Bronchial epithelial cell (primary cell): Measurements from ENCODE around the gene EVPLL. TPM values are rescaled to one million over a fixed set of nuclear protein-coding genes. Genes with fewer than 3 reads are reported as not detected.

Experiments
- DNase-seq: peaks from one replicate; pipeline ENCODE4 v3.0.0-alpha.2; 2010; ENCODE audit warnings: low read depth
- FAIRE-seq: peaks from 2 replicates; lab custom pipeline; 2011; peaks lifted over from hg19 to GRCh38; lab: Jason Lieb, UNC
- H3K27me3 ChIP-seq: 2 replicates; pipeline ENCODE4 v1.5.1; 2011; ENCODE audit warnings: low read length; ENCODE audit not compliant: control insufficient read depth, insufficient read depth
- H3K36me3 ChIP-seq: 2 replicates; pipeline ENCODE4 v1.5.1; 2011; ENCODE audit warnings: low read length; ENCODE audit not compliant: control insufficient read depth, insufficient read depth
- H3K4me3 ChIP-seq: 2 replicates; pipeline ENCODE4 v1.5.1; 2011; ENCODE audit warnings: mild to moderate bottlenecking, low read depth, low read length, control low read depth
- CTCF ChIP-seq: IDR thresholded peaks from 2 replicates; pipeline ENCODE4 v1.5.1; 2011; ENCODE audit warnings: mild to moderate bottlenecking, moderate library complexity, low read length, control low read depth, inconsistent platforms; ENCODE audit not compliant: insufficient read depth, severe bottlenecking
- total RNA-seq: library from RNA; depleted of rRNA; stranded (reverse); fragments of >200 nt; gene quantifications from 2 replicates; pipeline ENCODE4 v1.2.1, GENCODE V29; 2014

Gene EVPLL
- total RNA-seq, 1 donor from 2014 or later: 10.3 TPM

- TF ChIP-seq CTCF: no peak
- no peak overlapping the region for H3K4me3 ChIP-seq
- no peak for FAIRE-seq
Observed at GRCh38 chr17:18344021-18344420, 33.6 kb upstream of the EVPLL start.

GRCh38 chr17:18353541-18353940 lies 24.0 kb upstream of the EVPLL start:
- Histone ChIP-seq H3K4me3 (no peak overlapping the region), H3K36me3 (peaks cover 7% of the 10 kb centered on the region), H3K27me3 (no peaks in the 10 kb centered on the region)
- FAIRE-seq: no peak
- TF ChIP-seq CTCF: no peak
- DNase-seq: no peak

More at GRCh38 chr17:18344021-18344420, 33.6 kb upstream of the EVPLL start:
- Histone ChIP-seq H3K27me3 (no peaks in the 10 kb centered on the region), H3K36me3 (peaks cover 13% of the 10 kb centered on the region)
- no peak for DNase-seq

- no peak for TF ChIP-seq CTCF
- peaks cover 7% of the 10 kb centered on the region for H3K36me3 ChIP-seq
- H3K4me3 ChIP-seq: no peak overlapping the region
- DNase-seq (no peak), FAIRE-seq (no peak)
- H3K27me3 ChIP-seq: no peaks in the 10 kb centered on the region
Observed at GRCh38 chr17:18356624-18357023, 21.0 kb upstream of the EVPLL start.

- FAIRE-seq: no peak
- no peaks in the 10 kb centered on the region for H3K27me3 ChIP-seq
- no peak for TF ChIP-seq CTCF
- DNase-seq: no peak
- no peaks in the 10 kb centered on the region for H3K36me3 ChIP-seq
- no peak overlapping the region for H3K4me3 ChIP-seq
Observed at GRCh38 chr17:18360518-18360917, 17.1 kb upstream of the EVPLL start.

GRCh38 chr17:18361837-18362697 lies 15.5 kb upstream of the EVPLL start:
- no peak for TF ChIP-seq CTCF
- FAIRE-seq (no peak), DNase-seq (no peak)
- Histone ChIP-seq H3K36me3 (no peaks in the 10 kb centered on the region), H3K4me3 (peak overlapping the region; percentile 87), H3K27me3 (no peaks in the 10 kb centered on the region)
